HG02943 (cell line): ENCODE measurements around the gene HKDC1.

Source experiments
- ATAC-seq: cut with Tn5 transposase; IDR thresholded peaks from one replicate; pipeline ENCODE4 v1.9.1; 2021; ENCODE audit warnings: mild to moderate bottlenecking, low read depth, moderate library complexity; ENCODE audit not compliant: unreplicated experiment

Gene HKDC1

GRCh38 chr10:69216577-69217118, 3.5 kb upstream of the HKDC1 start:
- ATAC-seq: no peak

GRCh38 chr10:69217119-69217754, 2.9 kb upstream of the HKDC1 start:
- no peak for ATAC-seq

DNA sequence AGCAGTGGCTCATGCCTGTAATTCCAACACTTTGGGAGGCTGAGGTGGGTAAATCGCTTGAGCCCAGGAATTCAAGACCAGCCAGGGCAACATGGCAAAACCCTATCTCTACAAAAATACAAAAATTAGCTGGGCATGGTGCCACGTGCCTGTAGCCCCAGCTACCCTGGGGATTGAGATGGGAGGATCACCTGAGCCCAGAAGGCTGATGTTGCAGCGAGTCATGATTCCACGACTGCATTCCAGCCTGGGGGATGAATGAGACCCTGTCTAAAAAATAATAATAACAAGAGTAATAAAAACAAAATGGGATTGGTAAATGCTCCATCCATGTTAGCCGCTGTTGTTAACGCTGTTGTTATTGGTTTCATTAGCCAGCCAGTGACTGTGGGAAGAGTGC, 1.3 kb upstream of the HKDC1 start:
- ATAC-seq: no peak

GRCh38 chr10:69220507-69220906, 375 bp downstream of the HKDC1 start:
- no peak for ATAC-seq

GRCh38 chr10:69222157-69223027, 2.3 kb downstream of the HKDC1 start:
- ATAC-seq: peak; percentile 91

GRCh38 chr10:69223028-69223342, 2.9 kb downstream of the HKDC1 start:
- no peak for ATAC-seq

GRCh38 chr10:69224862-69225657, 4.9 kb downstream of the HKDC1 start:
- no peak for ATAC-seq

DNA sequence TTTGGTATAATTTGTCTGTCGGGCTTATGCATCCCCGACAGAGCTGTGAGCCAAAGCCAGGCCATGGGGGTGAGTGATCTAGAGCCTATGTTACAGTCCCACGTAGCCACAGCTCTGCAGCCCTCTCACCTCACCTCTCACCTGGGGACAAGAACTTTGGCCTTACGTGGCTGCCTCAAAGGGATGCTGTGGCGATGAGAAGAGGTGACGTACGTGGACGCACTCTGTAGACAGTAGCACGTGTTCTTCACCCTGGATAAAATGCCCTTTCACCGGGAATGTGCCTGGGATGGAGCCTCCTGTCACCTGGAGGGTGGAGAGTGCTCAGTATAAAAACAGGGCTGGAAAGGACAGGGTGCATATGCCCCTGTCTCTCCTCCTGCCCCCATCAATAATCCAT, 5.5 kb downstream of the HKDC1 start:
- ATAC-seq: no peak

DNA sequence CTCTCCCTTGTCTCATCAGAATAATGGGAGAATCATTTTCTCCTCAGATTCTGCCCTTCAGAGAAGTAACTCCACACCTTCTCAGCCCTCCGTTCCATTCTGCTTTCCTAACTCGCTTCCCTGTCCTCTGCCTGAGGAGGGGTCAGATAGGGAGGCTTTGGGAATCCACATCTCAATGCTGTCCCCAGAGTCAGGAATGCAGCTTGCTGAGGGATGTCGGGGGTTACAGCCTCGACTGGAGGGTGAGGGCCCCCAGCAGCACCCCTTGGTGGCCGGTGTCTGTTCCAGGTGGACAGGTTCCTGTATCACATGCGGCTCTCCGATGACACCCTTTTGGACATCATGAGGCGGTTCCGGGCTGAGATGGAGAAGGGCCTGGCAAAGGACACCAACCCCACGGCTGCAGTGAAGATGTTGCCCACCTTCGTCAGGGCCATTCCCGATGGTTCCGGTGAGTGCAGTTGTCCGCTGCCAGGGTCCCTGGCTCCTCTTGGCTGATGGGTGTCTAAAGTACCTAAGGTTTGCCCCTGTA, 6.9 kb downstream of the HKDC1 start:
- ATAC-seq: no peak

DNA sequence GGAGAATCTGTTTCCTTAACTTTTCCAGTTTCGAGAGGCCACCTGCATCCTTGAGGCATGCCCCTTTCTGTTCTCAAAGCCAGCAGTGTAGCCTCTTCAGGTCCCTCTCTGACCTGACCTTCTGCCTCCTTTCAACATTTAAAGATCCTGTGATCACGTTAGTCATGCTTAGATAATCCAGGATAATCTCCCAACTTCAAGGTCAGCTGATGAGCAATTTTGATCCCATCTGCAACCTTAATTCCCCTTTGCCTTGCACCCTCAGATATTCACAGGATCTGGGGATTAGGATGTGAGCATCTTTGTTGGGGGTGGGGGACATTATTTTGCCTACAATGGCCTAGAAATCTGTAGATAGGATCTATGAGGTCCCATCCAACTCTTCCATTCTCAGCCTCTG, 8.0 kb downstream of the HKDC1 start:
- no peak for ATAC-seq

- ATAC-seq: no peak
These were observed 9.4 kb downstream of the HKDC1 start for GRCh38 chr10:69229616-69229916.

DNA sequence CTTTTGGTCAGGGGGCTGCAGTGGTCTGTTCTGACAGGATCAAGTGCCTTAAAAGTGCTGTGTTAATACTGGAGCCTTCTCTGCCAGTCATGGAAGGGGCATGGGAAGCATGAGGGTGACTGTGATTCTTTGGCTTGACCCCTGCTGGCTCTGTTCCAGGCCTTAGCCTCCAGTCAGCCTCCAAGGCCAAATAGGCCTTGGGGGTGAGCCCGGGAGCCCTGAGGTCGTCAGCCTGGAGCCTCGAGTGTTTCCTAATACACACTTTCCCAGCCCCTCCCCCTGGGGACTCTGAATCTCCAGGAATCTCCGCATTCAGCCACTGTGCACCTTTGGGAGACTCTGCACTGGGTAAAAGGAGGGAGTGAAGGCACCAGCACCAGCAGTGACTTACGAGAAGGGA, 10.0 kb downstream of the HKDC1 start:
- ATAC-seq: no peak

- ATAC-seq: no peak
These were observed 12.1 kb downstream of the HKDC1 start for GRCh38 chr10:69232252-69232651.

GRCh38 chr10:69232736-69233480, 12.8 kb downstream of the HKDC1 start:
- ATAC-seq: no peak

DNA sequence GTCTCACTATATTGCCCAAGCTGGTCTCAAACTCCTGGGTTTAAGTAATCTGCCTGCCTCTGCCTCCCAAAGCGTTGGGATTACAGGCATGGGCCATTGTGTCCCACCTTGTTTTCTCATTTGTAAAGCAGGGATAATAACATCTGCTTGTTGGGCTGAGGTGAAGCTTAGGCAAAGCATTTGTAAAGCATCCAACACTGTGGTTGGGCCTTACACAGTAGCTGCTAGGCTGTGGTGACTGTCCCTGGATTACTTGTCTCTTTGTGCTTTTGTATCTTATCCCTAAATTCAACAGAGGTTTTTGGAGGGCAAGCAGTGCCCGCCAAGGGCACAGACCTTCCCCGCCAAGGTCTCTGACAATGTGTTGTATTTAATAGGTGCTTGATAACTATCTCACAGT, 14.3 kb downstream of the HKDC1 start:
- ATAC-seq: no peak

- no peak for ATAC-seq
These were observed 17.5 kb downstream of the HKDC1 start for GRCh38 chr10:69237528-69238159.

- no peak for ATAC-seq
These were observed 19.0 kb downstream of the HKDC1 start for GRCh38 chr10:69239136-69239535.

DNA sequence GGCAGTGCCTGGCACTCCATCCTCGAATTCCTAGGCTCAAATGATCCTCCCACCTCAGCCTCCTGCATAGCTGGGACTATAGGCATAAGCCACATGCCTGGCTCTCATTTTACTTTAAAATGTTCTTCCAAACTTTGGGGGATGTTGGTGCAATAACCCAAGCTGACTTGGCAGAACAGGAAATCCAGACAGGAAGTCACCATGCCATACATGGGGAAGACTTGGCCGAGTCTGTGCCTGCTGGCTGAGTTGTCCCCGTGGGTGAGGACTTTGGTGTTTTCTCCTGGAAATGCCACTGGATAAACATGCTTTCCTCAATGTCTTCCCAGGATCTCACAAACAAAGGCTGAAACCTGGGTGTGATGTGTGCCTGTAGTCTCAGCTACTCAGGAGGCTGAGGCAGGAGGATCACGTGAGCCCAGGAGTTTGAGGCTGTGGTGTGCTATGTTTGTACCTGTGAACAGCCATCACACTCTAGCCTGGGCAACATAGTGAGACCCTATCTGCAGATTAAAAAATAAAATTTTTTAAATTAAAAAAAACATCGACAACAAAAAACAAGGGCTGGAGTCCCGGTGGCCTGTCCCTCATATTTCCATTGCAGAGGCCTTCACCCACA, 19.8 kb downstream of the HKDC1 start:
- ATAC-seq: no peak

GRCh38 chr10:69240455-69240854, 20.3 kb downstream of the HKDC1 start:
- no peak for ATAC-seq

DNA sequence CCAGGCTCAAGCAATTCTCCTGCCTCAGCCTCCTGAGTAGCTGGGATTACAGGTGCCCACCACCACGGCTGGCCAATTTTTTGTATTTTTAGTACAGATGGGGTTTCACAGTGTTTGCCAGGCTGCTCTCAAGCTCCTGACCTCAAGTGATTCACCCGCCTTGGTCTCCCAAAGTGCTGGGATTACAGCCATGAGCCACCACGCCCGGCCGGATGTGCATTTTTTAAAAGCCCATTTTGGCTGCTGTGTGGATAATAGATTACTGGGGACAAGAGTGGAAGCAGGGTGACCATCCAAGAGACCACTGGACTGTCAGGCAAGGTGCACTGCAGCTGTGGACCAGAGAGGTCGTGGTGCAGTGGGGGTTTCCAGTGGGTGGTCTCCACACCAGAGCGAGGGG, 21.4 kb downstream of the HKDC1 start:
- no peak for ATAC-seq
